Upper lobe of left lung (tissue), 6 donors: ENCODE data around the gene KRT14. TPM values are rescaled to one million over a fixed set of nuclear protein-coding genes. Genes with fewer than 3 reads are reported as not detected.
"Not testable (repeated sequence)": the region's sequence is repeated elsewhere in the genome, so short reads cannot be mapped to it uniquely, and the experiment has no call there.

ENCODE experiments used
- ATAC-seq, 2 donors: fragments of 200-7000 bp; cut with Tn5 transposase; one replicate each; pipeline ENCODE4 v1.9.1; 2022; ENCODE audit warnings: mild to moderate bottlenecking in 2 of 2, moderate library complexity in 2 of 2; ENCODE audit not compliant: low FRiP score in 2 of 2
- DNase-seq, 2 donors: peaks; one replicate each; pipeline ENCODE4 v3.0.0-alpha.2; 2019 to 2020
- H3K27ac ChIP-seq, 4 donors: fragments of 200-600 bp; sonication (generic); one replicate each; pipeline ENCODE4 v1.5.1; 2016 to 2019
- H3K27me3 ChIP-seq, 4 donors: fragments of 200-600 bp; sonication (generic); one replicate each; pipeline ENCODE4 v1.5.1; 2017 to 2019
- H3K36me3 ChIP-seq, 4 donors: fragments of 200-600 bp; sonication (generic); one replicate each; pipeline ENCODE4 v1.5.1; 2016 to 2019
- H3K4me1 ChIP-seq, 4 donors: fragments of 200-600 bp; sonication (generic); one replicate each; pipeline ENCODE4 v1.5.1; 2018 to 2019
- H3K4me3 ChIP-seq, 4 donors: fragments of 200-600 bp; sonication (generic); one replicate each; pipeline ENCODE4 v1.5.1; 2017 to 2019; ENCODE audit warnings: mild to moderate bottlenecking in 2 of 4, moderate library complexity in 1 of 4
- H3K9me3 ChIP-seq, 4 donors: fragments of 200-600 bp; sonication (generic); one replicate each; pipeline ENCODE4 v1.5.1; 2018 to 2019
- EP300 ChIP-seq, 4 donors: sonication (generic); formaldehyde crosslinking; IDR thresholded peaks; one replicate each; pipeline ENCODE4 v1.5.1; 2017; ENCODE audit warnings: antibody characterized with exemption in 4 of 4, control low read depth in 2 of 4
- POLR2A ChIP-seq, 4 donors: fragments of 450-650 bp; IDR thresholded peaks; one replicate each; pipeline ENCODE4 v1.5.1; 2016 to 2017; ENCODE audit warnings: antibody characterized with exemption in 4 of 4, mild to moderate bottlenecking in 2 of 4
- POLR2AphosphoS5 ChIP-seq, 2 donors: sonication (generic); formaldehyde crosslinking; IDR thresholded peaks; one replicate each; pipeline ENCODE4 v1.5.1; 2017; ENCODE audit warnings: antibody characterized with exemption in 2 of 2
- WGBS, 2 donors: methylation state at CpG; one replicate each; pipeline ENCODE4 v1.1.5; 2017 to 2018; 5-methylcytosine and 5-hydroxymethylcytosine counted together
- total RNA-seq, 6 donors: library from RNA; depleted of rRNA in 4 of 6; stranded (reverse); fragments of >200 nt in 4 of 6; gene quantifications; one replicate each; pipeline versions ENCODE4 v1.1.0 to v1.2.1, GENCODE V29; 2016 to 2021
- TF ChIP-seq, protein P1 (sequence below), 6 experiments: fragments of 450-650 bp in 4 of 6; fragments of 200-600 bp in 2 of 6; sonication (generic) in 2 of 6; IDR thresholded peaks; one replicate each; pipeline ENCODE4 v1.5.1; 2016 to 2019; ENCODE audit warnings: antibody characterized with exemption in 6 of 6
- donor health status: DM: no; HTN: no; CAD: no; lungs with moderate emphysema.
- donor health status: DM: no; HTN: yes; CAD: no; lungs with severe emphysema.

KRT14 gene
- total RNA-seq, 6 donors from 2014 or later, result not detected

- H3K9me3 ChIP-seq, result peaks cover 6 to 11% (median 7%) of the 10 kb centered on the region in 4 donors
- no peaks in the 10 kb centered on the region for H3K27me3 ChIP-seq
- no peak for ATAC-seq
Measured at GRCh38 chr17:41610965-41611640, 24.4 kb upstream of the KRT14 start.

DNA sequence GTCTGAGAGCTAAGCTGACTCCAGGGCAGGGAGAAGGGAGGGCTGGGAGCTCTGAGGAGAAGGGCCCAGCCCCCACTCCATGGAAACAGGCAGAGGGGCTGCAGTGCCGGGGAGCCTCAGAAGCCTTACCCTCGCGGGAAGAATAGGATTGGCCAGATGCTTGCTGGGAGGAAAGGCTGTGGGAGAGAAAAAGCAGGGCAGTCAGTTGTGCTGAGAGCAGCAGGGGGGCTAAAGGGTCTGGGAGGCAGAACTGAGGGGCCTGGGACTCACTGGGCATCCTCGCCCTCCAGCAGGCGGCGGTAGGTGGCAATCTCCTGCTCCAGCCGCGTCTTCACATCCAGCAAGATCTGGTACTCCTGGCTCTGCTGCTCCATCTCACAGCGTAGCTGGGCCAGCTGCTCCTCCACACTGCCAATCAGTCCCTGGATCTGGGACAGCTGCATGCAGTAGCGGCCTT, 23.4 kb upstream of the KRT14 start:
- 16 to 25% methylated on average over 3 to 10 of the region's 10 CpGs for WGBS, 2 donors
- ATAC-seq, H3K27ac ChIP-seq, H3K4me1 ChIP-seq, H3K4me3 ChIP-seq, H3K36me3 ChIP-seq, DNase-seq, H3K27me3 ChIP-seq: not testable (repeated sequence)
- H3K9me3 ChIP-seq, result peaks cover 6 to 12% (median 7%) of the 10 kb centered on the region in 4 donors

More at GRCh38 chr17:41610965-41611640, 24.4 kb upstream of the KRT14 start:
- peak in 1 of 2 donors; percentile 71 for DNase-seq
- Histone ChIP-seq H3K36me3 (no peaks in the 10 kb centered on the region), H3K4me3 (no peak overlapping the region), H3K4me1 (no peaks in the 10 kb centered on the region), H3K27ac (no peak overlapping the region)
- TF ChIP-seq, protein P1, sequence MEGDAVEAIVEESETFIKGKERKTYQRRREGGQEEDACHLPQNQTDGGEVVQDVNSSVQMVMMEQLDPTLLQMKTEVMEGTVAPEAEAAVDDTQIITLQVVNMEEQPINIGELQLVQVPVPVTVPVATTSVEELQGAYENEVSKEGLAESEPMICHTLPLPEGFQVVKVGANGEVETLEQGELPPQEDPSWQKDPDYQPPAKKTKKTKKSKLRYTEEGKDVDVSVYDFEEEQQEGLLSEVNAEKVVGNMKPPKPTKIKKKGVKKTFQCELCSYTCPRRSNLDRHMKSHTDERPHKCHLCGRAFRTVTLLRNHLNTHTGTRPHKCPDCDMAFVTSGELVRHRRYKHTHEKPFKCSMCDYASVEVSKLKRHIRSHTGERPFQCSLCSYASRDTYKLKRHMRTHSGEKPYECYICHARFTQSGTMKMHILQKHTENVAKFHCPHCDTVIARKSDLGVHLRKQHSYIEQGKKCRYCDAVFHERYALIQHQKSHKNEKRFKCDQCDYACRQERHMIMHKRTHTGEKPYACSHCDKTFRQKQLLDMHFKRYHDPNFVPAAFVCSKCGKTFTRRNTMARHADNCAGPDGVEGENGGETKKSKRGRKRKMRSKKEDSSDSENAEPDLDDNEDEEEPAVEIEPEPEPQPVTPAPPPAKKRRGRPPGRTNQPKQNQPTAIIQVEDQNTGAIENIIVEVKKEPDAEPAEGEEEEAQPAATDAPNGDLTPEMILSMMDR (IDR thresholded peaks at IDR 0.05), result no peak
- 90 to 94% methylated on average over 22 to 23 of the region's 25 CpGs for WGBS, 2 donors

DNA sequence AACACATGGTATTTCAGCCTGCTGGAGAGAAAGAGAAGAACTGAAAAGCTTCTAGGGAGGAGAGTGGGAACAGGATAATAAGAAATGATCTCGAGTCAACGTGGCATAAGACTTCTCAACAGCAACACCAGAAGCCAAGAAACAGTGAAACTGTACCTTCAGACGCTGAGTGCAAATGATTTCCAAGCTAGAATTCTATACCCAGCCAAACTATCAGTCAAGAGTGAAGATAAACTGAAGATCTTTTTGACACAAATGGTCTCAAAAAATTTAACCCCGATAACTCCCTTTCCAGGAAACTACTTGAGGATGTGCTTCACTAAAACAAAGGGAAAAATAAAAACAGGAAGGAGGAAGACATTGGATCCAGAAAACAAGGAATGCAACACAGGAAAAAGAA, 20.2 kb upstream of the KRT14 start:
- not testable (repeated sequence) for DNase-seq, ATAC-seq
- WGBS, 2 donors, result 62 to 76% methylated on average over 4 of the region's 4 CpGs

GRCh38 chr17:41602524-41602923, 15.8 kb upstream of the KRT14 start:
- no peaks in the 10 kb centered on the region for H3K4me1 ChIP-seq
- no peaks in the 10 kb centered on the region for H3K36me3 ChIP-seq
- H3K27ac ChIP-seq, result no peak overlapping the region
- no peak for TF ChIP-seq POLR2AphosphoS5 (IDR thresholded peaks at IDR 0.05)
- TF ChIP-seq, protein P1 (IDR thresholded peaks at IDR 0.05), result no peak
- TF ChIP-seq EP300 (IDR thresholded peaks at IDR 0.05), result no peak
- no peak for TF ChIP-seq POLR2A (IDR thresholded peaks at IDR 0.05)
- no peak for DNase-seq
- H3K27me3 ChIP-seq, result no peaks in the 10 kb centered on the region
- no peak for ATAC-seq
- no peak overlapping the region for H3K4me3 ChIP-seq
- WGBS, 2 donors, result 81 to 87% methylated on average over 2 of the region's 2 CpGs
- H3K9me3 ChIP-seq, result peaks cover 6 to 12% (median 7%) of the 10 kb centered on the region in 4 donors

More for the DNA sequence above, 20.2 kb upstream of the KRT14 start:
- not testable (repeated sequence) for H3K4me3 ChIP-seq, H3K36me3 ChIP-seq, H3K27ac ChIP-seq, H3K27me3 ChIP-seq, H3K4me1 ChIP-seq
- peaks cover 6 to 12% (median 7%) of the 10 kb centered on the region in 4 donors for H3K9me3 ChIP-seq

- Histone ChIP-seq H3K4me3 (no peak overlapping the region), H3K27me3 (no peaks in the 10 kb centered on the region), H3K27ac (no peak overlapping the region), H3K36me3 (no peaks in the 10 kb centered on the region), H3K9me3 (no peaks in the 10 kb centered on the region), H3K4me1 (no peaks in the 10 kb centered on the region)
- 60 to 67% methylated on average over 4 of the region's 4 CpGs for WGBS, 2 donors
- DNase-seq, result no peak
- ATAC-seq, result no peak
- TF ChIP-seq POLR2AphosphoS5 (IDR thresholded peaks at IDR 0.05), result no peak
- no peak for TF ChIP-seq POLR2A (IDR thresholded peaks at IDR 0.05)
- no peak for TF ChIP-seq EP300 (IDR thresholded peaks at IDR 0.05)
- TF ChIP-seq, protein P1 (IDR thresholded peaks at IDR 0.05), result no peak
Measured at GRCh38 chr17:41600318-41600717, 13.6 kb upstream of the KRT14 start.

DNA sequence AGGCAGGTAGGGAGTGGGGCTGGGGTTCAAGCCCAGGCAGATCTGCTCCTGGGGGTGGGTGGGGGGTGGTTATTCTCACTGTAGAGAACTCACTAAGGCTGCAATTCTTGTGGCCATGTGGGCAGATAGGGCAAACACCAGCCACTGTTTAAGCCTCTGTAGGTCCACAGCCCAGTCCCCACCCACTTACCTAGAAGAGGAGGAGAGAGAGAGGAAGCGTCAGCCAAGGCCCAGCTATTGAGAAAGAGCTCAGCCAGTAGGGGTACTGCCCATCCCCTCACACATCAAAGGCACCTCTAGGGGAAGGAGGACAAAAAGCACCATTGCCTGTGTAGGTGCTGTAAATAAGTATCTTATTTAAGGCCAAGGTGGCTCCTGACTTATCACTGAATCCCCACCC, 13.0 kb upstream of the KRT14 start:
- Histone ChIP-seq H3K4me3 (no peak overlapping the region), H3K4me1 (no peaks in the 10 kb centered on the region), H3K36me3 (no peaks in the 10 kb centered on the region), H3K27ac (no peak overlapping the region), H3K27me3 (no peaks in the 10 kb centered on the region), H3K9me3 (no peaks in the 10 kb centered on the region)
- WGBS, 2 donors, result 25 to 80% methylated on average over 1 of the region's 1 CpG
- no peak for TF ChIP-seq POLR2A (IDR thresholded peaks at IDR 0.05)
- no peak for TF ChIP-seq EP300 (IDR thresholded peaks at IDR 0.05)
- TF ChIP-seq, protein P1 (IDR thresholded peaks at IDR 0.05), result no peak
- no peak for TF ChIP-seq POLR2AphosphoS5 (IDR thresholded peaks at IDR 0.05)
- DNase-seq (no peak), ATAC-seq (no peak)
